ENCODE data around the gene ARMC5. TPM values are rescaled to one million over a fixed set of nuclear protein-coding genes. Genes with fewer than 3 reads are reported as not detected.

ARMC5 gene
- total and polyA plus RNA-seq, 3 donors from 2014 or later, result 11.0 to 21.3 (median 19.1) TPM

- 94 to 95% methylated on average over 12 to 17 of the region's 17 CpGs for WGBS, 2 donors
- Histone ChIP-seq H3K27me3 (no peaks in the 10 kb centered on the region), H3K36me3 (ENCODE audit: low read depth, missing control alignments) (no peaks in the 10 kb centered on the region), H3K9me3 (no peaks in the 10 kb centered on the region), H3K27ac (no peak overlapping the region), H3K4me3 (no peak overlapping the region), H3K4me1 (peaks cover 11% of the 10 kb centered on the region)
- intact Hi-C loops (cut with DNase I; ENCODE audit: low total_unique reads), result no loop called here
- TF ChIP-seq CTCF (IDR thresholded peaks at IDR 0.05), result no peak
- TF ChIP-seq POLR2A (IDR thresholded peaks at IDR 0.05), result no peak
- DNase-seq, result no peak
Observed at GRCh38 chr16:31485571-31485970, 26.3 kb downstream of the ARMC5 start.

- no peak overlapping the region for H3K27ac ChIP-seq
- H3K4me1 ChIP-seq, result peaks cover 11% of the 10 kb centered on the region
- H3K4me3 ChIP-seq, result no peak overlapping the region
- intact Hi-C loops (cut with DNase I; ENCODE audit: low total_unique reads), result no loop called here
- no peaks in the 10 kb centered on the region for H3K27me3 ChIP-seq
- no peaks in the 10 kb centered on the region for H3K36me3 ChIP-seq (ENCODE audit: low read depth, missing control alignments)
- WGBS, 2 donors, result 98 to 100% methylated on average over 5 of the region's 5 CpGs
- DNase-seq, result no peak
- no peak for TF ChIP-seq POLR2A (IDR thresholded peaks at IDR 0.05)
- no peak for TF ChIP-seq CTCF (IDR thresholded peaks at IDR 0.05)
- H3K9me3 ChIP-seq, result no peaks in the 10 kb centered on the region
Observed at GRCh38 chr16:31486045-31486444, 26.7 kb downstream of the ARMC5 start.

- TF ChIP-seq POLR2A (IDR thresholded peaks at IDR 0.05), result no peak
- no peak for TF ChIP-seq CTCF (IDR thresholded peaks at IDR 0.05)
- H3K27ac ChIP-seq, result no peak overlapping the region
- no peak for DNase-seq
- H3K27me3 ChIP-seq, result no peaks in the 10 kb centered on the region
- H3K4me3 ChIP-seq, result peak overlapping the region; percentile 41 to 43
- intact Hi-C loops (cut with DNase I; ENCODE audit: low total_unique reads), result no loop called here
- no peaks in the 10 kb centered on the region for H3K9me3 ChIP-seq
- no peaks in the 10 kb centered on the region for H3K36me3 ChIP-seq (ENCODE audit: low read depth, missing control alignments)
- 11 to 17% methylated on average over 27 to 48 of the region's 48 CpGs for WGBS, 2 donors
- H3K4me1 ChIP-seq, result peaks cover 11% of the 10 kb centered on the region
Observed at GRCh38 chr16:31487071-31487719, 27.9 kb downstream of the ARMC5 start.

GRCh38 chr16:31487720-31488467 is 28.6 kb downstream of the ARMC5 start:
- H3K4me1 ChIP-seq, result peaks cover 11% of the 10 kb centered on the region
- H3K27ac ChIP-seq, result no peak overlapping the region
- H3K4me3 ChIP-seq, result peak overlapping the region; percentile 41 to 43
- TF ChIP-seq CTCF (IDR thresholded peaks at IDR 0.05) (no peak), POLR2A (IDR thresholded peaks at IDR 0.05) (no peak)
- H3K27me3 ChIP-seq, result no peaks in the 10 kb centered on the region
- WGBS, 2 donors, result 1% methylated on average over 46 of the region's 60 CpGs; no CpG with 5 or more reads in 1 of the 2 donors
- DNase-seq, result peak; percentile 37
- H3K9me3 ChIP-seq, result no peaks in the 10 kb centered on the region
- intact Hi-C loops (cut with DNase I; ENCODE audit: low total_unique reads), result no loop called here
- no peaks in the 10 kb centered on the region for H3K36me3 ChIP-seq (ENCODE audit: low read depth, missing control alignments)
